ENCODE measurements around the gene RASSF7.
"Not testable (repeated sequence)": the region's sequence is repeated elsewhere in the genome, so short reads cannot be mapped to it uniquely, and the experiment has no call there.

Gene RASSF7, protein sequence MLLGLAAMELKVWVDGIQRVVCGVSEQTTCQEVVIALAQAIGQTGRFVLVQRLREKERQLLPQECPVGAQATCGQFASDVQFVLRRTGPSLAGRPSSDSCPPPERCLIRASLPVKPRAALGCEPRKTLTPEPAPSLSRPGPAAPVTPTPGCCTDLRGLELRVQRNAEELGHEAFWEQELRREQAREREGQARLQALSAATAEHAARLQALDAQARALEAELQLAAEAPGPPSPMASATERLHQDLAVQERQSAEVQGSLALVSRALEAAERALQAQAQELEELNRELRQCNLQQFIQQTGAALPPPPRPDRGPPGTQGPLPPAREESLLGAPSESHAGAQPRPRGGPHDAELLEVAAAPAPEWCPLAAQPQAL

DNA sequence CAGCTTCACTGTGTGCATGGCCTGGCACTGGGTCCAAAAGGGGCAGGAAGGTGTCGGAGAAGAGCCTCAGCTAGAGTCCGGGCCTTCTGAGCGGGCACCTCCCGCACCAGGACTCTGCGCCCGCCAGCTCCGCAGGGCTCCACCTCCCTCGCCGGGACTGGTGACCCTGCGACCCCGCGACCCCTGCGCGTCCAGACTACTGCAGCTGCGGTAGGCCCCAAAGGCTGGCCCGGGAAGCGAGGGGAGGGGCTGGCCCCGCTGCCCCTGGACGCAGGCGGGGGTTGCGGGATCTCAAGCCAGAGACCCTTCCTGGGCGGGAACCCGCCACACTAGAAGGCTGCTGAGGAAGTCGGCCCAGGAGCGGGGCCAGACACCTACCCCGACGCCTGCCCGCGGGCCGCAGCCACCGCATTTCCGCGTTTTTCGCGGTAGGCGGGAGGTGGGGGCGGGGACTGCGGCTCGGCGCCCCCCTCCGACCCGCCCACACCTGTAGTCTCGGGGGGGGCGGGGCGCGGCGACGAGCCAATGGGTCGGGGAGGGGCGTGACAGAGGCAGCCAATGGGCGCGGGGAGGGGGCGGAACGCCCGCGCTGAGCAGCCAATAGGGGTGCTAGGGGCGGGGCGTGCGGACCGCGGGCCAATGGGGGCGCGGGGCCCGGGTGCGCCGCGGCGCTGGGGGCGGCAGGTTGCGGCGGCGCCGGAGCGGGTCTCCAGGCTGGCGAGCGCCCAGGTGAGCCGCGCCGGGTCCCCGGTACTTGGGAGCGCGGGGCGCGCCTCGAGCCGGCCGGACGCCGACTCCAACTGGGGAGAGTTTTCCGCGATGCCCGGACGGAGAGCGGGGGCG lies at the start of gene RASSF7, which contains the start of gene LMNTD2:
RASSF7 (plus strand) TSS at position 666 of the 843 bp plus-strand sequence. CDS start 799 bp downstream, outside the sequence.
LMNTD2 (minus strand) TSS at position 434 of the 843 bp plus-strand sequence; CDS start at position 412, 22 bp downstream.
- DNase-seq, result peak; percentile 97

DNA sequence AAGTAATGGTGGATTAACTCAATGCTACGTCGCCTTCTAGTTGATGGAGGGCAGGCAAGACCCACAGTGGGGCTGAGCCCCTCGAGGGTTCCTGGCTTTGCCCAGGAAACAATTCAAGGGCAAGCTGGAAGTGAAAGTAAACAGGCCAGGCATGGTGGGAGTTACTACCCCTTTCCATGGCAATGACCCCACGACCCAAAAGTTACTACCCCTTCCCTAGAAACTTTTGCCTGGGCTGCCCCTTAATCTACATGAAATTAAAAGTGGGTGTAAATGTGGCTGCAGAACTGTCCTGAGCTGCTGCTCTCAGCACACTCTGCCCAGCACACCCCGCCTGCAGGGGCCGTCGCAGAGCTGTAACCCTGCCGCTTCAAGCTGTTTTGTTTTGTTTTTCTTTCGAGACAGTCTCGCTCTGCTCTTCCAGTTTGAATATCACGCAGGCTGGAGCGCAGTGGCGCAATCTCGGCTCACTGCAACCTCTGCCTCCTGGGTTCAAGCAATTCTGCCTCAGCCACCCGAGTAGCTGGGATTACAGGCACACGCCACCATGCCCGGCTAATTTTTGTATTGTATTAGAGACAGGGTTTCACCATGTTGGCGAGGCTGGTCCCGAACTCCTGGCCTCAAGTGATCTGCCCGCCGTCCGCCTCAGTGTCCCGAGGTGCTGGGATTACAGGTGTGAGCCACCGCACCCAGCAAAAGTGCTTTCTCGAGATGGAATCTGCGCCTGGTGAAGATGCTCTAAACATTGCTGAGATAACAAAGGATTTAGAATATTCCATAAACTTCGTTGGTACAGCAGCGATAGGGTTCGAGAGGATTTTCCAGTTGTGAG lies 47.8 kb upstream of the RASSF7 start:
- DNase-seq, result no peak

DNA sequence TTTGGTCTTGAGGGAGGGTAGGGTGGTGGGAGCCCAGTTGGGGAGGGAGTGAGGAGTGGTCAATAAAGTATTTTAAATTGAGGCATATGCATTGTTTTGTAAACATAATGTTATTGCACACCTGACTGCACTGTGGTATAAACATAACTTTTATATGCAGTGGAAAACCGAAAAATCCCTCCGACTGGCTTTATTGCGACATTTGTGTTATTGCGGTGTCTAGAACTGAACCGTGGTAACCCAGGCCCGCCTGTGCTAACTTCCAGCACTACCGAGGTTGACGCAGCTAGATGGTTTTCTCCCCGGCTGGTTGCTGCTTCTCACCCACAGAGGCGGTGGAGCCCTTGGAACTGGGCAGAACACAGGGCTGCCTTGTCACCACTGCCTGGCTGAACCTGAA lies 46.2 kb upstream of the RASSF7 start:
- no peak for DNase-seq

DNA sequence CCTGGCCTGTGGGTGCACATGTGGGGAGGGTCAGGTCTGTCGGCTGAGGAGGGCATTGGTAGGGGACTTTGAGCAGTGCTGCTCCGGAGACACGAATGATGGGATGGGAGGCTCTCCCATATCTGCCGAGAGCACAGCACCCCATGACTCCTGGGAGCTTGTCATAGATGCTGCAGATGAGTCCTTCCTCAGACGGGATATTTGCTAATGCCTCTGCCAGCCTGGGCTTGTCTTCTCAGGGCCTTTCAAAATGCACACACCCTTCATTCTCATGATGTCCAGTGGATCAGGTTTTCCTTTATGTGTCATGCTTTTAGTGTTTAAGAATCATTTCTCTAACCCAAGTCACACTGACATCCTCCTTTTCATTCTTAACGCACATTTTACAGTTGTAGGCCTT lies 45.6 kb upstream of the RASSF7 start:
- DNase-seq, result no peak

DNA sequence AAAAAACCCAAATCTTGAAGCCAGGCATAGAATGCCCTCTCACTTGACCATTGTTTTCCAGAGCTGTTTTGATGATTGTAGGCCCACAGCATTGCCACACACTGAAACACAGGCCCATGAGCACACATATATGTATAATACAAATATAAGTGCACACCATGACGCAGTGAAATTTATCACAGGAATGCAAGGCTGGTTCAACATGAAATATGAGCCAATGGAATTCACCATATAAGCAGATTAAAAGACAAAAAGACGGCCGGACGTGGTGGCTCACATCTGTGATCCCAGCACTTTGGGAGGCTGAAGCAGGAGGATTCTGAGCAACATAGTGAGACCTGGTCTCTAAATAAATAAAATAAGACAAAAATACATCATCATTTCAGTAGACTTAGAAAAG lies 44.4 kb upstream of the RASSF7 start:
- no peak for DNase-seq

DNA sequence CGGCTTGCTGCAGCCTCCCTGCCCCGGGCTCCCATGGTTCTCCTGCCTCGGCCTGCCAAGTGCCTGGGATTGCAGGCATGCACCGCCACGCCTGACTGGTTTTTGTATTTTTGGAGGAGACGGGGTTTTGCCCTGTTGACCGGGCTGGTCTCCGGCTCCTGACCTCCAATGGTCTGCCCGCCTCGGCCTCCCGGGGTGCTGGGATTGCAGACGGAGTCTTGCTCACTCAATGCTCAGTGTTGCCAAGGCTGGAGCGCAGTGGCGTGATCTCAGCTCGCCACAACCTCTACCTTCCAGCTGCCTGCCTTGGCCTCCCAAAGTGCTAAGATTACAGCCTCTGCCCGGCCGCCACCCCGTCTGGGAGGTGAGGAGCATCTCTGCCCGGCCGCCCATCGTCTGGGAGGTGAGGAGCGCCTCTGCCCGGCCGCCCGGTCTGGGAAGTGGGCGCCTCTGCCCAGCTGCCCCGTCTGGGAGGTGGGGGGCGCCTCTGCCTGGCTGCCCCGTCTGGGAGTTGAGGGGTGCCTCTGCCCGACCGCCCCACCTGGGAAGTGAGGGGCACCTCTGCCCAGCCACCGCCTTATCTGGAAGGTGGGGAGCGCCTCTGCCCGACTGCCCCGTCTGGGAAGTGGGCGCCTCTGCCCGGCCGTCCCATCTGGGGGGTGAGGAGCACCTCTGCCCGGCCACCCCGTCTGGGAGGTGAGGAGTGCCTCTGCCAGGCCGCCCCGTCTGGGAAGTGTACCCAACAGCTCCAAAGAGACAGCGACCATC lies 43.7 kb upstream of the RASSF7 start:
- not testable (repeated sequence) for DNase-seq

DNA sequence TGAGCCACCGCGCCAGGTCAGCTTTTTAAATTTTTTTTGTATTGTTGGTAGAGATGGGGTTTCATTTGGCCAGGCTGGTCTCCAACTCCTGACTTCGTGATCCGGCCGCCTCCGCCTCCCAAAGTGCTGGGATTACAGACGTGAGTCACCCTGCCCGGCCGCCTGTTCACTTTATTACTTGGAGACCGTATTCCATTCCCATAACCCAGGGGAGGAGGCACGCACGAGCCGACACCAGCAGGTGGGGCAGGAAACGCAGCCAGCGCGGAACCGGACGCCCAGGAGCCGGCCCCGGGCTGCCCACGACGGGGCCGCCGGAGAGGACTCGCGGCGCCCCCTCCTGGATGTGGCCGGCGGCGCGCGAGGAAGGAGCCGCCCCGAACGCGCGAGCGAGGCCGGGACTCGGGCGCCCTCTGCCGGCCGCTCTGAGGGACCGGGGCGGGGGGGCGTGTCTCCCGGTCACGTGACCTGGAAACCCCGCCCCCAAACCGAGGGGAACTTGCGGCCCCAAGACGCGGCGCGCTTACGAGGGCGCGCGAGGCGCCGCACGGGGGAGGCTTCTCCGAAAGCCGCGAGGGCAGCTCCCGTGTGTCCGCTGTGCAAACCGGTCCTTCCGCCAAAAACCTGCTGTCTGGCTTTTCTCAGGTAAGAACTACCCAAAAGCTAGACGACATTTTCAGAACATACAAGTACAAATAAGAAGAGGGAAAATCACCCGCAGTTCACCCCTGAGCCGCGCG lies 42.1 kb upstream of the RASSF7 start:
- no peak for DNase-seq

DNA sequence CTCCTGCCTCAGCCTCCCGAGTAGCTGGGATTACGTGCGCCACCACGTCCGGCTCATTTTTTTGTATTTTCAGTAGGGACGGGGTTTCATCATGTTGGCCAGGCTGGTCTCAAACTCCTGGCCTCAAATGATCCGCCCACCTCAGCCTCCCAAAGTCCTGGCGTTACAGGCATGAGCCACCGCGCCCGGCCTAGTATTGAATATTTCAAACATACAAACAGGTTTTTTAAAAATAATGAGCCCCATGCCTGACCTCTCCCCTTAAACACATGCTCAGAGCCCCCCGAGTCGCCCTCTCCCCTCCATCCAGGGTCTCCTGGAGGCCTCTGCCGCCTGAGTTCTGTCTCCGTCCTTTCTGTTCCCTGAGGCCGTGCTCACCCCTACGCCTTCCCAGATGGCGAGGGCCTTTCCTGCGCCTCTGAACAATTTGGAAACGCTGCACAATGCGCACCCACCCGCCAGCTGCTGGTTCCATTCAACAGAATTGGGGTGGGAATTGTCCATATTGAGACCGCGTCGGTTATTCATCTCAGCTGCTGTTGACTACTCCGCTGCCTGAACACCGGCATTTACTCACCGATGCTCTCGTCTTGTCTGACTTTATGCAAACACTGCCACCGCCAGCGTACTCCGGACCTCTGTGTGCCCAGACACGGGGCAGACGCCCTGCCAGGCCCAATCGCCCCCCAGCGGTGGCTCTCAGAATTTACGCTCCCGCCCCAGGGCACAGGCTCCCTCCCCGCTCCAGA lies 40.2 kb upstream of the RASSF7 start:
- no peak for DNase-seq

DNA sequence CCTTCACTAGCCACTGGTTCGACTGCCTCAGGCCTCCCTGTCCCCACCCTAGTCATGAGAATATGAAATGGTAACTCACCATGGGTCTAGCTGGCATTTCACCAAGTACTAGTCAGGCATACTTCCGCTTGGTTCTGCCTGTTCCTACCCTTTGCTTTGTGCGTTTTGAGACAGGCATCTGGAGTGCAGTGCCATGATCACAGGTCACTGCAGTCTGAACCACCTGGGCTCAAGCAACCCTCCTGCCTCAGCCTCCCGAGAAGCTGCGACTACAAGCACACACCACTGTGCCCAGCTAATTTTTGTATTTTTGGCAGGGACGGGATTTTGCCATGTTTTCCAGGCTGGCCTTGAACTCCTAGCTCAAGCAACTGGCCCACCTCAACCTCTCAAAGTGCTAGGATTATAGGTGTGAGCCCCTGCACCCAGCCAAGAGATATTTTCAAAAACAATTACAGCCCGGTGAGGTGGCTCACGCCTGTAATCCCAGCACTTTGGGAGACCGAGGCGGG lies 39.5 kb upstream of the RASSF7 start:
- DNase-seq, result no peak

DNA sequence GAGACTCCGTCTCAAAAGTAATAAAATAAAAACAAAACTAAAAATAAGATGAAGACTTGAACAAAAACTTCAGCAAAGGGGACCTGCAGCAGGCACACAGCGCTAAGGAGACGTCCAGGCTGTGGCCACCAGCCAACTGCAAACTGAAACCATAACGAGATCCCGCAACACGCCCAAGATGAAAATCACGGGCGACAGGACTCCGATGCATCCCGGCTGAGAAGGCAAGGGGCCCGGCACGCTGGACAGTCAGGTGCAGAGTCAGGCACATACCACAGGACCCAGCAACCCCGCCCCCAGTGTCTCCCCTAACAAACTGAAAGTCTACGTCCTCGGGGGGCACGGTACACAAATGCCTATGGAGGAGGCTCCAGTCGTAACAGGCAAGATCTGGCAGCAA lies 34.6 kb upstream of the RASSF7 start:
- DNase-seq, result no peak

DNA sequence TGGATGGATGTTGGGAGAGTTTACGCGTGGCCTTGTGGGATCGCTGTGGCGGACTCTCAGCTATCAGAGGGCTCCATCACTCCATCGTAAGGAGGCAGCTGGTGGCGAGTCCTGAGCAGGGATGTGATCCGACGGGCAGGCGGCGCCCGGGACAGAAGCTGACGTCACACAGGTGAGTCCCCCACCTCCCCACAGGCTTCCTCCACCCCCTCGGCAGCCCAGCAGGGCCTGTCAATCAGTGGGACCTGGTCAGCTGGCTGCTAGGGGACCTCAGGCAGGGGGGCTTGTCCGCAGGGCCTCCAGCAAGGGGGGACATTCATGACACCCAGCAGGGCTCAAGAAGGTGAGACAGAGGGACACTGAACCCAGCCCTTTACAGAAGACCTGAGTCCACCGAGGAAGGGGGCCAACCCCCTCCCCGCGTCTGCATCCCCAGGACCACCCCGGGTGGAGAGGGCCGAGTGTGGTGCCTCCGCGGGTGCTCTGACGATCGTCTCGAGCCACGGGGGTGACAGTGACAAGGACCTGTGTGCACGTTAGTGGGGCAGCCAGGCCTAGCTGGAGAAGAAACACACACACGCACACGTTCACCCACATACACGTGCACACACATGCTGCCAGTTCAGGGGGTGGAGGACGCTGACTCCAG lies 32.5 kb upstream of the RASSF7 start:
- no peak for DNase-seq

DNA sequence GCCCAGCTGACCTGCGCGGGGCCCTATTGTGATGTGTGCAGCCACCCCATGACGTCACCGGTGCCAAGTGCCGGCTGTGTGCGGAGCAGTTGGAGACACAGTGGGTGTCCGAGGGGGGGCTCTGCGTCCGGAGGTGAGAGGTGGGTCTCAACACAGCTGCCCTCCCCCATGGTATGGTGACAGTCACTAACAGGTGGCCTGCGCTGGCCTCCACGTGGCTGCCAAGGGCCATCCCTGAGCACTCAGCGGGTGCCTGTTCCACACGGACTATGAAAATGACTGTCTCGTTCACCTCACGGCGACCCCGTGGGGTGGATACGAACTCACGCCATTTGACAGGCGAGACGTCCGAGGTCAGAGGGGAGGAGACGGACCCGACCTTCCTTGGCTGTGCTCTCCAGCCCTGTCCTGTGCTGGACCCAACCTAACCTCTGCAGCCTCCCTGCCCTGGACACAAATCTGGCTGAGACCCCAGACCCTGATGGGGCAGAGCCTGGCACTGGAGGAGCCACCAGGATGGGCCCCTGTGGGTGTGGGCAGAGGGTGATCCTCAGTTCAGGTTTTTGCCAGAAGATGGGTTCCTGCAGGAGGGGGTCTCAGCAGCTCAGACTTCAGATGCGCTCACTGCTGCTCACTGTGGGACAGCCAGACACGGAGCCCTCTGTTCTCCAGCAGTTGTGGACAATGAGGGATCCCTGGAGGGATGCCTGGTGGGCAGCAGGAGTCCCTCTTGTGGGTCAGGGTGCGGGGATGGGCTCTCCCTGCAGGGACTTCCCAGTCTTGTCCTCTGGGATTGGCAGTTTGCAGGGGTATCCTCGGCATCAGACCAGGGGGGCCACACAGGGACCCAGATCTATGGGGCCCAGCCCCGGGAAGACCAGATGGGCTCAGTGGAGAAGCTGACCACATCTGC lies 31.7 kb upstream of the RASSF7 start:
- no peak for DNase-seq

DNA sequence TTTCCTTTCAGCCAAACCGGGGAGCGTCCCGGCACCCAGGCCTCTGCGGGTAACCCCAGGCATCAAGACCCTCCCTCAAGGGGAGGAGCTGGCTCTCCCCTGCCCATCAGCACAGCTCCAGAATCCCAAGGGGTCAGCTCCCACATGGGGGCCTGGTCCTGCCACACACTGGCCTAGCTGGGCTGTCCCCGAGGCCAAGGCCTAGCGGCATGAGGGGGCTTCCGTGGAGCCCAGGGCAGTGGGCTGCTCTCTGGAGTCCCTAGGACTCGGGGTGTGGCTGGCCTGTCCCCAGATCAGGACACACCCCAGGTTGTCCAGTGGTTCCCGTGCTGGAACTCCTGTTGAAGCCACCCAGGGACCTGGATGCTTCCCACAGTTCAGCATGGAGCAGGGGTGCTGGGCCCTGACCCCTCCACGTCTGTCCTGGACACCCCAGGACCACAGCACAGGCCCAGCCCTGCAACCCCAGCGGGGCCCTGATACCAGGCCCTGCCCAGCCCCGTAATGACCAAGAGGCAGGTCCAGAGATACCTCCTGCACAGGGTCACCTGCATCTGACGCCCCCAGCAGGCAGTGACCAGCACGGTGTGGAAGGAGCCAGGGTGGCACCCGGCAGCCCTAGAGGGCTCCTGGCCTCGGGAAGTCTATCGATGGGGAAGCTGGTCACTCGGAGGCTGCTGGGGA lies 30.9 kb upstream of the RASSF7 start:
- no peak for DNase-seq

DNA sequence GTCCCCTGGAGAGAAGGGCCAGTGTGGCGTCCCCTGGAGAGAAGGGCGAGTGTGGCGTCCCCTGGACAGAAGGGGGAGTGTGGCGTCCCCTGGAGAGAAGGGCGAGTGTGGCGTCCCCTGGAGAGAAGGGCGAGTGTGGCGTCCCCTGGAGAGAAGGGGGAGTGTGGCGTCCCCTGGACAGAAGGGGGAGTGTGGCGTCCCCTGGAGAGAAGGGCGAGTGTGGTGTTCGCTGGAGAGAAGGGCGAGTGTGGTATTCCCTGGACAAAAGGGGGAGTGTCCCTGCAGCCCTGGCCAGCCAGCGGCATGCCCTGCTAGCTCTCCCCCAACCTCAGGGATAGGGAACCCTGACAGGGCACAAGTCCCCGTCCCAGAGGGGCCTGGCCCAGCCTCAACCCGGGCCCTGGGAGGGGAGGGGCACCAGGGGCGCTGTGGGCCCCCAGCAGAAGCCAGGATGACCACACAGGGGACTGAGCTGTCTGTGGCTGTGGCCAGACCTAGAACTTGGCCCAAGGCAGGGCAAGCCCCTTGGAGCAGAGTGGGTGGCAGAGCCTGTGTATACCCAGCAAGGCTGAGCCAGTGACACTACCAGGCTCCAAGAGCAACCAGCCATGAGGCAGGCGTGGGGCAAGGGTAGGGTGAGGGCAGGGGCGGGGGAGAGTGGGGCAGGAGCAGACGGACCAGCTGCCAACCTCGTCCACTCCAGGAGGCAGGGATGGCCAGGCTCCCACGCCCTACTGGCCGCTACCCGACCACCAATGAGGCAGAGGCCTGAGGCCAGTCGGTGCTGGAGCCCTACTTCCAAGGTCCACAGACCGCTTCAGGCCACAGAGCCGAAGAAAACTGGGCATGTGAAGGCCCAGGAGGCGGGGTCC lies 29.6 kb upstream of the RASSF7 start:
- DNase-seq, result no peak

DNA sequence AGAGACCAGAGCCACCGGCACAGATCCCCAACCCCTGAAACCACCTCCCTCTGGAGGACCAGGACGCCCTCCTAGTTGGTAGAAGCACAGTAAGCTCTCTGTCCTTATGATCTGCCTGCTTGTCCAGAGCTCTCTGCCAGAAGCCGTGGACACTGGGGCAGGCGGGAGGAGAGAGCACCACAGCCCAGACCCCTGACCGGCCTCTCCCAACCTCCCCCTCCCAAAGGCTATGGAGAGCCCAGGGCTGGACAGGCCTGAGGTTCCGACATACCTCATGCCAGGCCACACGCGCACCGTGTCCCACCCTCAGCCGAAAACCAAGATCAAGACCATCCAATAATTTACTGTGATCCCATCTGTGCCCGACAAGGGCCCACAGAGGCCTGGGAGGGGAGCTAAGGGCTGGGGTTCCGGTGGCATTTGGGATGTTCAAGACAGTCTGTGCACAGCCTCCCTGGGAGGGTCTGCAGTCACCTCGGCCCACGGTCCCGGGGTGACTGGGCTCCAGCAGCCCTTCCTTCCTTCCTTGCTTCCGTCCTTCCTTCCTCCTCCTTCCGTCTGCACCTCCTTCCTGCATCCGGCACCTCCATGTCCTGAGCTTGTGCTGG lies 28.7 kb upstream of the RASSF7 start:
- no peak for DNase-seq

DNA sequence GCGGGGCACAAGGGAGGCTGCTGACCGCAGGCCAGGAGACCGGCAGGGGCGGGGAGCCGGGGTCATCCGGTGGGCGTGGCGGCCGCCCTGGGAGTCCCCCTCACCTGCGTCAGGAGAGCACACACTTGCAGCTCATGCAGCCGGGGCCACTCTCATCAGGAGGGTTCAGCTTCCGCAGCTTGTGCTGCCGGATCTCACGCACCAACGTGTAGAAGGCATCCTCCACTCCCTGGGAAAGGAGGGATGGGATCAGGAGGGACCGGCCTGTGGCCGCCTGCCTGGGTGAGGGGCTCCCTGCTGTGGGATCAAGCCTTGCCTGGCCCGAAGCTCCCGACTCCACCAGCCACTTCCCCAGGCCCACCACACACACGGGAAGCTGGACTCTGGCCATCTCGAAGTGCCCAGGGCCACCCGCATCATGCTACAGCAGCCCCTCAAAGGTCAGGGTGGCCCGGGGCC lies 28.2 kb upstream of the RASSF7 start:
- no peak for DNase-seq

Data from NCI-H2227 treated with DMSO at 0.1 percent for 48 hours (cell line).